Breast epithelium (tissue), 4 donors: ENCODE results near the gene CPNE4. TPM values are rescaled to one million over a fixed set of nuclear protein-coding genes. Genes with fewer than 3 reads are reported as not detected.

ENCODE experiments used
- DNase-seq, 2 donors: peaks; one replicate each; pipeline ENCODE4 v3.0.0-alpha.2; 2019; ENCODE audit warnings: low spot score in 2 of 2
- H3K27ac ChIP-seq, 2 donors: fragments of 200-600 bp; sonication (generic) in 1 of 2; one replicate each; pipeline ENCODE4 v1.5.1; 2016 to 2019; ENCODE audit warnings: mild to moderate bottlenecking in 1 of 2
- H3K27me3 ChIP-seq, 2 donors: fragments of 200-600 bp; sonication (generic) in 1 of 2; one replicate each; pipeline versions ENCODE4 v1.5.1 to v1.6.0; 2017 to 2019; ENCODE audit warnings: control low read depth in 1 of 2, mild to moderate bottlenecking in 1 of 2
- H3K36me3 ChIP-seq: fragments of 200-600 bp; one replicate; pipeline ENCODE4 v1.5.1; 2019
- H3K4me1 ChIP-seq, 2 donors: fragments of 200-600 bp; sonication (generic); one replicate each; pipeline ENCODE4 v1.5.1; 2016 to 2019; ENCODE audit warnings: control low read depth in 1 of 2
- H3K4me3 ChIP-seq, 3 donors: fragments of 200-600 bp; sonication (generic); 1 replicate in 2 of 3; 2 replicates in 1 of 3; pipeline ENCODE4 v1.5.1; 2016 to 2019; ENCODE audit warnings: mild to moderate bottlenecking in 3 of 3, moderate library complexity in 2 of 3
- H3K9me3 ChIP-seq, 2 donors: fragments of 200-600 bp; sonication (generic) in 1 of 2; one replicate each; pipeline ENCODE4 v1.5.1; 2016 to 2019; ENCODE audit warnings: control low read depth in 1 of 2
- POLR2A ChIP-seq: fragments of 450-650 bp; IDR thresholded peaks from one replicate; pipeline ENCODE4 v1.6.1; 2016; ENCODE audit warnings: antibody characterized with exemption, mild to moderate bottlenecking, moderate library complexity
- POLR2AphosphoS5 ChIP-seq, 3 donors: sonication (generic); formaldehyde crosslinking; IDR thresholded peaks; one replicate each; pipeline ENCODE4 v1.6.1; 2017; ENCODE audit warnings: antibody characterized with exemption in 3 of 3
- intact Hi-C: fragments of 100-400 bp; cut with DNase I; formaldehyde crosslinking; loops from one replicate; pipeline ENCODE4 v1.15.1; 2023; ENCODE audit warnings: low total_unique reads
- total RNA-seq, 3 donors: library from RNA; depleted of rRNA; stranded (reverse); fragments of >200 nt; gene quantifications; one replicate each; pipeline ENCODE4 v1.1.0, GENCODE V29; 2016
- TF ChIP-seq, protein P1 (sequence below), 3 donors: fragments of 450-650 bp; IDR thresholded peaks; one replicate each; pipeline ENCODE4 v1.5.1; 2016 to 2017; ENCODE audit warnings: antibody characterized with exemption in 3 of 3, mild to moderate bottlenecking in 3 of 3, moderate library complexity in 3 of 3

CPNE4 gene
- total RNA-seq, 3 donors from 2014 or later = 0.16 TPM; not detected in 2

DNA sequence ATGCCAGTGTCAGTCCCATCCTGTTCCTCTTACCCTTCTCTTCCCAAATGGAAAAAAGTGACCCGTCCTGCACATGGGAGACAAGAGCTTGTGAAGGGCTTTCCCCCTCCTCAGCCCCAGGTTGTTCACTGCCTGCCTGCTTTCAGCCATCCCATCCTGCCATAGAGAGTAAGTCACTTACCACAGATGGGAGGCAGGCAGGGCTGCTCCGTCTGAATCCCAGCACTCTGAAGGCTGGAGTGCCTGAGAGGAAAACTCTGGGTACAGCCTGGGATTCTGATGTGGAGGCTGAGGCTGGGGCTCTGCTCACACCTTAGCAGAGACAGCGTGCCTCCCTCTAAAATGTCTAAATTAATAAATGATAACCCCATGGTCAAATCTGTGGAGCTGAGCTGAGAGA, 14.8 kb downstream of the CPNE4 start:
- H3K4me3 ChIP-seq = no peak overlapping the region
- H3K9me3 ChIP-seq = no peaks in the 10 kb centered on the region
- TF ChIP-seq POLR2AphosphoS5 (IDR thresholded peaks at IDR 0.05) (no peak), POLR2A (no peak)
- TF ChIP-seq, protein P1, sequence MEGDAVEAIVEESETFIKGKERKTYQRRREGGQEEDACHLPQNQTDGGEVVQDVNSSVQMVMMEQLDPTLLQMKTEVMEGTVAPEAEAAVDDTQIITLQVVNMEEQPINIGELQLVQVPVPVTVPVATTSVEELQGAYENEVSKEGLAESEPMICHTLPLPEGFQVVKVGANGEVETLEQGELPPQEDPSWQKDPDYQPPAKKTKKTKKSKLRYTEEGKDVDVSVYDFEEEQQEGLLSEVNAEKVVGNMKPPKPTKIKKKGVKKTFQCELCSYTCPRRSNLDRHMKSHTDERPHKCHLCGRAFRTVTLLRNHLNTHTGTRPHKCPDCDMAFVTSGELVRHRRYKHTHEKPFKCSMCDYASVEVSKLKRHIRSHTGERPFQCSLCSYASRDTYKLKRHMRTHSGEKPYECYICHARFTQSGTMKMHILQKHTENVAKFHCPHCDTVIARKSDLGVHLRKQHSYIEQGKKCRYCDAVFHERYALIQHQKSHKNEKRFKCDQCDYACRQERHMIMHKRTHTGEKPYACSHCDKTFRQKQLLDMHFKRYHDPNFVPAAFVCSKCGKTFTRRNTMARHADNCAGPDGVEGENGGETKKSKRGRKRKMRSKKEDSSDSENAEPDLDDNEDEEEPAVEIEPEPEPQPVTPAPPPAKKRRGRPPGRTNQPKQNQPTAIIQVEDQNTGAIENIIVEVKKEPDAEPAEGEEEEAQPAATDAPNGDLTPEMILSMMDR (IDR thresholded peaks at IDR 0.05) = no peak
- H3K4me1 ChIP-seq = no peaks in the 10 kb centered on the region
- intact Hi-C loops = no loop called here
- no peak overlapping the region for H3K27ac ChIP-seq
- peaks cover 0 to 18% of the 10 kb centered on the region in 2 donors for H3K27me3 ChIP-seq
- no peaks in the 10 kb centered on the region for H3K36me3 ChIP-seq
- DNase-seq = no peak

- Histone ChIP-seq H3K27ac (no peak overlapping the region), H3K4me1 (no peaks in the 10 kb centered on the region), H3K36me3 (no peaks in the 10 kb centered on the region), H3K4me3 (no peak overlapping the region), H3K27me3 (peaks cover 0 to 18% of the 10 kb centered on the region in 2 donors), H3K9me3 (no peaks in the 10 kb centered on the region)
- intact Hi-C loops = no loop called here
- DNase-seq = no peak
- TF ChIP-seq, protein P1 (IDR thresholded peaks at IDR 0.05) = no peak
- TF ChIP-seq POLR2AphosphoS5 (IDR thresholded peaks at IDR 0.05) (no peak), POLR2A (no peak)
Measured at GRCh38 chr3:132017137-132017536, 17.7 kb downstream of the CPNE4 start.

DNA sequence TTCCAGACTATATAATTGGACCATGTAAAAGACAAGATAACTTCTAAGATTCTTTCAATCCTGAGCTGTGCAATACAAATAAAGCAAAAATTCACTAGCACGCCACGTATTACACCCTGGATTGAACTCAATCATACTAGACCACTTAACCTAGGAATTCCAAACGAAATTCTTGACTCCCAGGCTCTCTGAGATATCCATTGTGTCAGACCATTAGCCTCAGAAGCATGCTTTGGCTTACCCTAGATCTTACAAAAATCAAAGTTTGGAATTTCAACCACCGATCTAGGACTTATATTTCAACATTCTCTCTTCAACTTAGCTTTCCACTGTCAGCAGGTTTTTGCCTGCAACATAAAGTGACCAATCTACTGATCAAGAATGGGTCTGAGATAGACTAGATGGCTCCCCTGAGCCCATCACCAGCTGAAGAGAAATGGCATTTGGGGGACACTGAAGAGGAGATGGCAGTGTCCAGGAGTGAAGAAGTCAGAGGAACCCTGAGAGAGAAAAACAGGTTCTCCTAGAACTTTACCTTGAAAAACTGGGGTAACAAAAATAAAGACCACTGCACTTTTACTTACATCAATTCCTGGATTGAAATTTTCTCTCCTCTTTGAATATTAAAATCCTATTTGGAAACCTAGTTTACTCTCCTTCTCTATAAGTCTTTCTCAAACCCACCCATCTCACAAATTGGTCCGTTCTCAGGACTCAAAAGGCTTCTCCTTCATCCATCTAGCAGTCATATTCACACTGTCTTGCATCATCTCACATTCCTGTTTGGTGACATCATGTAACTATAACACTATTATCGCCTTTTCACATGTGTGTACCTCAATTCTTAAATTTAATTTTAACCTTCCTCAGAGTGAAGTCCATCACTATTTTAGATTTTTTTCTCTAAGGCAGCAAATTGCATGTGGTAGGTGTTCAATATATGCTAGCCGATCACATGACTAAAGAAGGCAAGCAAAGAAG, 18.5 kb downstream of the CPNE4 start:
- TF ChIP-seq POLR2AphosphoS5 (IDR thresholded peaks at IDR 0.05) (no peak), POLR2A (no peak)
- TF ChIP-seq, protein P1 (IDR thresholded peaks at IDR 0.05) = no peak
- Histone ChIP-seq H3K4me1 (no peaks in the 10 kb centered on the region), H3K4me3 (no peak overlapping the region), H3K36me3 (no peaks in the 10 kb centered on the region), H3K27ac (no peak overlapping the region), H3K9me3 (no peaks in the 10 kb centered on the region), H3K27me3 (peaks cover 0 to 18% of the 10 kb centered on the region in 2 donors)
- no peak for DNase-seq
- intact Hi-C loops = no loop called here

GRCh38 chr3:132014105-132014504, 20.7 kb downstream of the CPNE4 start:
- Histone ChIP-seq H3K27me3 (peaks cover 0 to 15% of the 10 kb centered on the region in 2 donors), H3K4me3 (no peak overlapping the region), H3K9me3 (no peaks in the 10 kb centered on the region), H3K27ac (no peak overlapping the region), H3K36me3 (no peaks in the 10 kb centered on the region), H3K4me1 (no peaks in the 10 kb centered on the region)
- intact Hi-C loops = no loop called here
- TF ChIP-seq, protein P1 (IDR thresholded peaks at IDR 0.05) = no peak
- no peak for TF ChIP-seq POLR2A
- no peak for TF ChIP-seq POLR2AphosphoS5 (IDR thresholded peaks at IDR 0.05)
- no peak for DNase-seq

DNA sequence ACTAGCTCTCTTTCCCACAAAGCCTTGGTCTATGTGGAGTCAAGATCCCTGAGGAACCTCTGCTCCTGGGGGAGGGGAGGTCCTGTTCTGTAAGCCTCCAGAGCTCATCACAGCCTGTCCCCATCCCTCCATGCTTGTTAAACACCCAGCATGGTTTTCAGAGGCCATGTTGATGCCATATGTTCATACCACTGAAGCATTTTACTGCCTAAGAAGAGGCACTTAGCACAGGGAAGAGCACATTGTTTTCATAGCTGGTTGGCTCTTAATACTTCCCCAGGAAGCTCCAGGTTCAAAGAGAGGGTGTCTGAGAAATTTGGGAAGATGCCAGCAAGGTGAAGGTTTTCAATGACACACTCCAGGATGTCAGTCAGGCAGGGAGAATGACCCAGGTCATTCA, 25.6 kb downstream of the CPNE4 start:
- no peaks in the 10 kb centered on the region for H3K27me3 ChIP-seq
- no peak for DNase-seq
- H3K9me3 ChIP-seq = no peaks in the 10 kb centered on the region
- intact Hi-C loops = no loop called here
- no peaks in the 10 kb centered on the region for H3K4me1 ChIP-seq
- no peak overlapping the region for H3K27ac ChIP-seq
- H3K36me3 ChIP-seq = no peaks in the 10 kb centered on the region
- no peak overlapping the region for H3K4me3 ChIP-seq
- no peak for TF ChIP-seq POLR2A
- TF ChIP-seq, protein P1 (IDR thresholded peaks at IDR 0.05) = no peak
- no peak for TF ChIP-seq POLR2AphosphoS5 (IDR thresholded peaks at IDR 0.05)
